HG03095 (cell line): Measurements from ENCODE around the gene TMEM62.

Source experiments
- ATAC-seq: cut with Tn5 transposase; IDR thresholded peaks from one replicate; pipeline ENCODE4 v1.9.1; 2021; ENCODE audit warnings: moderate library complexity; ENCODE audit not compliant: unreplicated experiment

TMEM62 gene

GRCh38 chr15:43226436-43227305, 93.3 kb downstream of the TMEM62 start:
- ATAC-seq = no peak

GRCh38 chr15:43229977-43230376, 96.6 kb downstream of the TMEM62 start:
- no peak for ATAC-seq

GRCh38 chr15:43230640-43231115, 97.3 kb downstream of the TMEM62 start:
- ATAC-seq = no peak

GRCh38 chr15:43232289-43232874, 99.0 kb downstream of the TMEM62 start:
- no peak for ATAC-seq
